Measurements from ENCODE around the gene MIAT.

GRCh38 chr22:26671317-26672059 is 14.1 kb downstream of the MIAT start:
- TF ChIP-seq, protein P1, sequence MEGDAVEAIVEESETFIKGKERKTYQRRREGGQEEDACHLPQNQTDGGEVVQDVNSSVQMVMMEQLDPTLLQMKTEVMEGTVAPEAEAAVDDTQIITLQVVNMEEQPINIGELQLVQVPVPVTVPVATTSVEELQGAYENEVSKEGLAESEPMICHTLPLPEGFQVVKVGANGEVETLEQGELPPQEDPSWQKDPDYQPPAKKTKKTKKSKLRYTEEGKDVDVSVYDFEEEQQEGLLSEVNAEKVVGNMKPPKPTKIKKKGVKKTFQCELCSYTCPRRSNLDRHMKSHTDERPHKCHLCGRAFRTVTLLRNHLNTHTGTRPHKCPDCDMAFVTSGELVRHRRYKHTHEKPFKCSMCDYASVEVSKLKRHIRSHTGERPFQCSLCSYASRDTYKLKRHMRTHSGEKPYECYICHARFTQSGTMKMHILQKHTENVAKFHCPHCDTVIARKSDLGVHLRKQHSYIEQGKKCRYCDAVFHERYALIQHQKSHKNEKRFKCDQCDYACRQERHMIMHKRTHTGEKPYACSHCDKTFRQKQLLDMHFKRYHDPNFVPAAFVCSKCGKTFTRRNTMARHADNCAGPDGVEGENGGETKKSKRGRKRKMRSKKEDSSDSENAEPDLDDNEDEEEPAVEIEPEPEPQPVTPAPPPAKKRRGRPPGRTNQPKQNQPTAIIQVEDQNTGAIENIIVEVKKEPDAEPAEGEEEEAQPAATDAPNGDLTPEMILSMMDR (optimal IDR thresholded peaks at IDR 0.05 in 1 of 3, IDR thresholded peaks at IDR 0.05 in 1 of 3, conservative IDR thresholded peaks at IDR 0.05 in 1 of 3; ENCODE audit: extremely low read depth in 1 of 3, insufficient read depth in 2 of 3, low read length in 3 of 3): no peak
- TF ChIP-seq EZH2 (IDR thresholded peaks at IDR 0.05; ENCODE audit: low read length): no peak
